AML-193 (cell line): ENCODE measurements around the gene IDH3G.
"Not testable (repeated sequence)": the region's sequence is repeated elsewhere in the genome, so short reads cannot be mapped to it uniquely, and the experiment has no call there.

Source experiments
- DNase-seq, 2 experiments: peaks; one replicate each; lab custom pipeline; 2025; lab: John Stamatoyannopoulos, UW

The IDH3G gene

DNA sequence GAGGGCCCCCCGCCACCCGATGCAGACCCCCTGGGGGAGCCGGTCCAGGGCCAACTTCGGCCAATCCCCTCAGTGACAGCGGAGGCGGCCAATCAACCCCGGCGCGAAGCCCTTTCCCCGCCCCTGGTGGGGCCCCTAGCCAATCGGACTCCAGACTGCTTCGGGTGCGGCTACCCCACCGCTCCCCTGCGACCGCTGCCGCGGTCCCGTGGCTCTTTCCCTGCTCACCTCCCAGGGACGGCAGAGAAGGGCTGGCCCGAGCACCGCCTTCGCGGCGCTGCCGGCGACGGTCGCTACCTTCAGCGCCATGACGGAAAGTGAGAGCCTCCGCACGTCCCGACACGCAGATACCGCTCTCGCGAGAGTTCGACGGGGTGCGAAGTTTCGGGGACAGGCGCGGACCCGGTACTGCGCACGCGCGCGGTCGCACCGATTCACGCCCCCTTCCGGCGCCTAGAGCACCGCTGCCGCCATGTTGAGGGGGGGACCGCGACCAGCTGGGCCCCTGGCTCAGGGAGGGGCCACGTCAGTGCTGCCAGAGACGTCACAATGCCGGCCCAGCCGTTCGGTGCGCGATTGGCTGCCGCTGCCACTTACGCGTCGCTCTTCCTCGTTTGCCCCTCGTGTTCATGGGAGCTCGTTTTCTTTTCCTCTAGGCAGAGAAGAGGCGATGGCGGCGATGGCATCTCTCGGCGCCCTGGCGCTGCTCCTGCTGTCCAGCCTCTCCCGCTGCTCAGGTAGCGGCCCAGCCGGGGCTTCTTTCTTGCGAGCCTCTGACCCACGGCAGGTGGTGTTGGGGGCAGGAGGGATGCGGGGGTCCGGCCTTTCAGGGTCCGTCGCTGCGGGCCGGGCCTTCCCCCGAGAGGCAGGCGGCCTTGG, at the start of gene IDH3G, which contains the start of gene SSR4:
TSS of gene IDH3G (minus strand) at position 358 of the 879 bp plus-strand sequence. CDS start at position 309, 49 bp downstream.
TSS of gene SSR4 (plus strand) at position 651 of the 879 bp plus-strand sequence. CDS start at position 671, 20 bp downstream.
- peak; percentile 80 to 83 for DNase-seq

DNA sequence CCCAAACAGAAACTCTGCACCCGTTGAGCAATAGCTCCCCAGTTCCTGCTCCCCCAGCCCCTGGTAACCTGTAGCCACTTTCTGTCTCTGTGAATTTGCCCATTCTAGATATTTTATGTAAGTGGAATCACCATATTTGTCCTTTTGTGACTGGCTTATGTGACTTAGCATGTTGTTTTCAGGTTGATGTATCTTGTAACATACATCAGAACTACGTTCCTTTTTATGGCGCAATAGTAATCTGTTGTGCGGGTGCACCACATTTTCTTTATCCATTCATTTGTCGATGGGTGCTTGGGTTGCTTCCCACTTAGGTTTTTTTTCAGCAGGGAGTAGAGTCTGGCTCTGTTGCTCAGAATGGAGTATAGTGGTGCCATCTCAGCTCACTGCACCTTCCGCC, 42.7 kb upstream of the IDH3G start:
- DNase-seq: no peak

DNA sequence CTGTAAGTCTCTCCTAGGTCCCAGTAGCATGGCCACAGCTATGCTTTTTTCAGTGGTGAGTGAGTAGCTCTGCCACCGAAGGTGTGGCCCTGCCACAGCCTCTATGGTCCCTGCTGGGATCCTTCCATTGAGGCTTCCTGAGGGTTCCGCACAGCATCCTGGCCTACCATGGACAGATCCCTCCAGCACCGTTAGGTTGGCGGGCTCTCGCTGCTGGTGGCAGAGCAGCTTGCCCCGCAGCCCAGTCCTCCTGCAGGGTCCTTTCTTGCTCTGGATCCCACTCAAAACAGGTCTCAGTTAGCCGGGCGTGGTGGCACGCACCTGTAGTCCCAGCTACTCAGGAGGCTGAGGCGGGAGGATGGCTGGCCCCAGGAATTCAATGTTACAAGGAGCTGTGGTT, 38.6 kb upstream of the IDH3G start:
- no peak for DNase-seq

DNA sequence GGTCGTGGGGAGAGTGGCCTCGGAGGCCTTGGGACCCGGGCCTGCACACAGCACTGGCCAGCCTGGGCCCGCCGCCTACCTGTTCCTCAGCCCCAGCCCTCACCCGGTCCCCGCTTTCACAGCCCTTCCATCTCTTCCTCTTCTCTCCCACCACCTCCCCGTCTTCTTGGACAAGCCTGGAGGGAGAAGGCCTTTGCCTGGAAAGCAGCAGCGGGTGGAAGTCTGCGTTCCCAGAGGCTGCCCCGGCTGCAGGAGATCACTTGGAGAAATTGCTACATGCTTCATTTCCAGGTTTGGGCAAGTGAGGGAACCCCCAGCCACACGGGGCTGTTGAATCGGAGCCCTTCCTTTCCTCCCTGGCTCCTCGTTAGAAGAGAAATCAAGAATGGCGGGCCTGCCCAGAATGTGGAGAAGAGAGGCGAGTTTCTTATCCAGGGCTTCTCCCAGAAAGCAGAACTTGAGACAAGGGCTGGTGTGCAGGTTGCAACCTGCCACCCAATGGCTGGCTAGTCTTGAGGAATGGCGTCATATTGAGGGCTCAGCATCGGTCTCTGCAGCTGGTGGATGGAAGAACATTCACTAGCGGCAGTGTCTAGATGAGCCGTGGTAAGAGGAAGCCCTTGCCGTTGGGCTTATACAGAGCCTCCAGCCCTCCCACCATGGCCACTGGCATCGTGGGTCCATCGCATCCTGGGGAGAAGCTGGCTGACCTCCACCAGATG, 37.4 kb upstream of the IDH3G start:
- no peak for DNase-seq

DNA sequence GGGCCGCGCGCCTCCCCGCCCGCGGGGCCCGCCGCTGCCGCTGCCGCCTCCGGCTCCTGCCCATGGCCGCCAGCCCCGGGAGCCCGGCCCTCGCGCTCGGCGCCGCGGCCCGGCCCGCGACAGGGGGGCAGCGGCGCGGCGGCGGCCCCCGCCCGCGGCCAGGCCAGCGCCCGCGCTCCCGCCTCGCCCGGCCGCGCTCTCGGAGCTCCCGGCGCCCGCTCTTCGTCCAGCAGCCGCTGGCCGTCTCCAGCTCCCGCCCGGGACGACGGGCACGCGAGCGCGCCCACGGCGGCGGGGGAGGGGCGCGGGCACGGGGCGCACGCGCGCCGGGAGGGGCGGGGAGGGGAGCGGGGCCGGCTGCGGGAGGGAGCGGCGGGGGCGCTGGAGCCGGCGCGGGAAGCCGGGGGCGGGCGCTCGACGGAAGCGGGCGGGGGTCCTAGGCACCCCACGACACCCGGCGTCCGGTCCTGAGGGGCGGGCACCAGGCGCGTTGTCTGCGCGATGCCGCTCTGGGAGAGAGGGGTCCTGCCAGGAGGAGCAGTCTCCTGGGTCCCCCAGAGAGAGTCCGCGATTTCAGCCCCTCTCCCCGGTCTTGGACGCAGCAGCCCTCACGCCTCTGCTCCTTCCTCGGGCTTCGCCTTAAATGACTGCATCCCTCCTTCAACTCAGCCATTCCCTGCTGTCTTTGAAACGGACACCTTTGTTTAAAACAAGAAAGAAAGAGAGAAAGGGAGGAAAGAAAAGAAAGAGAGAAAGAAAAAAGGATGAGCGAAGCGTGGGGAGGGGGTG, 36.7 kb upstream of the IDH3G start:
- no peak for DNase-seq

DNA sequence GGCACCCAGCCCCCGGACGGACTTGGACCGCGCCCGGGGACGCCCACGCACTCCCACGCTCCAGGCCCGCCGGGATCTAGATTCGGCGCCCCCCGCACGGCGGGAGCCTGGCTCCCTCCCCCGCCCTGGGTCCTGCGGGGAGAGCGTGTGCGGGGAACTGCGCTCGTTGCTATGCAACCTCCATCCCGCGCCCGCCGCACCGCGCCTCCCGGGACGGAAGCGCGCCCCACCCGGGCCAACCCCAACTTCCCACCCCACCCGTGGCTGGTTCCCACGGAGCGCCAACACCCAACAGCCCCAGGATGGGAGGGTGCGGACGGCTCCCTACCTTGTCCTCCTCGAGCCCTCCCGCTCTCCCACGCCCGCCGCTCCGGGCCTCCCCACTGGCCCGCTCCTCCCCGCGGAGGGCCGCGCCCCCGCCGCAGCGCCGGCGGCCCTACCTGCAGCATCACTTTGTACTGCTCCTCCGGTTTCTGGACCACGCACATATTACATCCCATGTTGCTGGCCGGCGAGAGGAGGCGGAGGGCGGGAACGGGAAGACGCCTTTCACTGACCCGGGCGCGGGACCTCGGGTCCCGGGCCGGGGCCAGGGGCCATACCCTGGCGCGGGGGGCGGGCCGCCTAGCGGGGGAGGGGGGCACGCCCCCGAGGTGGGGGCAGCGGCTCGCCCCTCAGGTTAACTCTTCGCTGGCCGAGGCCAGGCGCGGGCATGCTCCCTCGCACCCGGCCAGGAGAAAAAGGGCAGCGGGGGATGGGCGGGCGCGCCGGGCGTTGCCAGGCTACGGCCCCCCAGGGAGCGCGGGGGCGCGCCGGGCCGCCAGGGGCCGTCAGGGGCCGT, 35.8 kb upstream of the IDH3G start, which contains the start of gene PDZD4:
TSS of gene PDZD4 (minus strand) at position 746 of the 841 bp plus-strand sequence. CDS start at position 500, 246 bp downstream.
- DNase-seq: no peak

DNA sequence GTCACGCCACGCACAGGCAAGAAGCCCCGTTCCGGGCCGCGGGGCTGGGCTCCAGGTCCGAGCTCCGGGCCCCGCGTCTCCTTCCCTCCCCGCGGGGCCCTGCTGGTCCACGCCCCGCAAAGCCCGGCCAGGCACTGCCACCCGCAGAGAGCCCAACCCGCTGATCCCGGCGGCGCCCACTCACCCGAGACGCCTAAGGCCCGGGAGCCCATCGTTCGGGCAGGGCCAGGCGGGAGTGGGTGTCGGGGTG, 35.3 kb upstream of the IDH3G start:
- DNase-seq: no peak

DNA sequence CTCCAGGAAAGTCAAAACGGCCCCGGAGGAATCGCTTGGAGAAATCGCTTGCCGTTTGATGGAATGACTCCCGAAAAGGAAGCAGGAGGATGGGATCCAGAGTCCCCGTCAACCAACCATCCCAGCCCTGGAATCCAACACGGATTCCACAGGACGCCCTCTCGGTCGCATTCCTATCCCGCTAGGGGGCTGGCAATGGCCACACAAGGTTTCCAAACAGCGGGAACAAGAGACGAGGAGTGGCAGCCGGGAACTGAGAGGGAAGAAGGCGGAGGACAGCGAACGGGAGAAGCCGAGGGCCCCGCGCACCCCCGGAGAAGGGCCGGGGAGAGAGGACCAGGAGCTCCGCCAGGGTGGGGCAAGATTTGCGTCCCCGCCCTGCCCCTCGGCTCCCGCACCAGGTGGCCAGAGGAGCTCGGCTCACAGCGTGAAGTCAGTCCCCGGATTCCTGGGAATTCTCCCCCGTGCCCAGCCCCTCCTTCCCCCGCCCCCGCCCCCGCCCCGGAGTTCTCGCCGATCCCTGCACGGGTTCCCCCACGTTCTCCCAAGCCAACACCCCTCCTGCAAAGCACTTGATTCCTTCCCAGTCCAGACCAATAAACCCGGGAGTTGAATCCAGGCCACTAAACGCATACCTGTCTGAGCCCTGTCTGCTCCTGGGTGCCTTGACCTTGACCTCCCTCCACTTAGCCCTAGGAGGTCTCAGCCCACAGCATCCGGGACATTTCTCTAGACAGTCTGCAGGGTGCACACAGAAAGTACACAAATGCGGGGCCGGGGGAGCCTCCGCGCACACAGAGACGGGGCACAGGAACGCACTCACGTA, 34.8 kb upstream of the IDH3G start:
- DNase-seq: no peak

DNA sequence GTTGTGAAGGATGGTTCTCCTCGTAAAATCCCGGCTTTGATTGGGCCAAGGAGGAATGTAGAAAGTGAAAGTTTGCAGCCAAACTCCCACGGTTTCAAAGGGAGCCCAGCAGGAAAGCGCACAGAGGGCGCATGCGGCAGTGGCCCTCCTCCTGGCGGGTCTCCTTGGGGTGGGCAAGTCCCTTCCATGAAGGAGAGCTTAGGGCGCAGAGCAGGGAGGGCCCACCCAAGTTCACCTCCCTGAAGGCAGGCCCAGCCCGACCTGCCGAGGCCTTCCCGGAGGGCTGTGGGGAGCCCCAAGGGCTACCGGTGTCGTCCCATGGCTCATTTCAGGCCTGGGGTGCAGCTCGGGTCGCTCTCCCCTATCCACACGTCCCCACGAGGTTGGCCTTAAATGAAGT, 34.1 kb upstream of the IDH3G start:
- DNase-seq: no peak

DNA sequence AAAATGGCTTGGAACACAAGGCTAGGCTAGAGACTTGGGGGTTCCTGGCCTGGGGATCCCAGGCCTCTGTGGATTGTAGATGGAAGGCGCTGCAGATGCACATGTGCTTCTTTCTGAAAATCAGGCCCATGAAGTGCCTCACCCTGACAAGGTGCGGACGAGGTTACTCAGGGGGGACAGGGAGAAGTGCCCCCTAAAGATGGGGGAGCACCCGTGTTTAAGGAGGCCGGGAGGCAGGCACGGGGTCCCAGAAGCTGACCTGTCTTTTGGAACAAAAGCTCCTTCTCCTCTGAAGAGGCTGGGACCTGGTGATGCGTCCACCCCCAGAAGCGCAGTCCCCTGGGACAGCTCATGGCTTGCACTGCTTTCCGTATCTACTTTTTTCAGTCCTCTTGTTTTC, 33.7 kb upstream of the IDH3G start:
- no peak for DNase-seq

DNA sequence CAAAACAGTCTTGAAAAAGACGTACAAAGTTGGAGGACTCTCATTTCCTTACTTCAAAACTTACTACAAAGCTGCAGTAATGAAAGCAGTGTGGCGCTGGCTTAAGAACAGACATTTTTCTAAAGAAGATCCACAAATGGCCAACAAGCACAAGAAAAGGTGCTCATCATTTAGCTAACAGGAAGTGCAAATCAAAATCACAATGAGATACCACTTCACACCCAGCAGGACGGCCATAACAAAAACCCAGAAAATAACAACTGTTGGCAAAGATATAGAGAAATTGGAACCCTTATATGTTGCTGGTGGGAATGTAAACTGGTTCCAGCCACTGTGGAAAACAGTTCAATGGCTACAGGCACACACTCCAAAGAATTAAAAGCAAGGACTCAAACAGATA, 32.8 kb upstream of the IDH3G start:
- no peak for DNase-seq

DNA sequence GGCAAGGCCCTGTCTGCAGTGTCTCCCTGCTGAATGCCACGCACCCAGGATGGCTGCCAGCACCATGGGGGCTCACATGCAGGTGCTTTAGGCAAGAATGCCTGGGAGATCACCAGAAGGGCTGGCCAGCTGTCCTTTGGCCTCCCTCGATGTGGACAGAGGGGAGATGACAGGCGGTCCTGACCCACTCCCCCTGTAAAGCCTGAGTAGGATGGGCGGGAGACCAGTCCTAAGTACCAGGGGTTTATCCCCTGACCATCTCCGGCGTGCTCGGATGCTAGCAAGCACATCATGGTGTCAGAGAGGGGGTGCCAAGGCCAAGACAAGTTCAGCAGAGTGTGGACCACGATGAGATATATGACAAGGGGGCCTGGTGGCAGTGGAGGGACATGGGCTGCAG, 30.9 kb upstream of the IDH3G start:
- no peak for DNase-seq

DNA sequence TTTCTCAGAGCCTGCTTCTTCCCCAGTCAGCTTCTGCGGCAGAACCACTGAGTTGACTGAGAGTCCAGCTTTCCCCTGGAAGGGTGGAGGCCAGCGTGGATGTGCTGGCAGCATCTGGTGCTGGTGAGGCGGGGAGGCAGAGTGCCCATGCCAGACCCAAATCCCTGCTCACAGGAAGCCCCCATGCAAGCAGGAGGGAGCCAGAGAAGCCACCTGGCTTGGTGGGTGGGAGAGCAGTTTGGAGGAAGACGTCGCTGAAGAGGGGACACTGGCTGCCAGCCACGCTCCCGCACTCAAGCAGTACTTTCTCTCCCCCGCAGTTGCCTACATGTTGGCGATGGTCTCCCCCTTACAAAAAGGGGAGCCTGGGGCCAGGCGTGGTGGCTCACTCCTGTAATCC, 30.2 kb upstream of the IDH3G start:
- no peak for DNase-seq

DNA sequence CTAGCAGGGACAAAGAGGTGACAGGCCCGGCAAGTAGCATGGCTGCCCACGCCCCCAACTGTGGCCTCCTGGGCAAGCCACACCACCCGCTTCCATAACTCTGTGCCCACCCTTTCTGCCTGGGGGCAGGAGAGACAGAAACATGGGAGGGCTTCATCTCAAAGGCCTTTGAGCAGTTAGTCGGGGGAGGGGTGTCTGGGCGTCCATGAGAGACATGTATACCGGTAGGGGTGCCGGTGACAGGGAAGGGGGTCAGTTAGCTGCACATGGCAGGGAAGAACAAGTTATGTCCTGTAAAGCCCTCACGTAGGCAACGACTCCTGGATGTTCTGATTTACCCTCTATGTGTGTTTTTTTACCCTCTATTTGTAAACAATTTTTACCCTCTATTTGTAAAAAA, 26.9 kb upstream of the IDH3G start:
- DNase-seq: no peak

DNA sequence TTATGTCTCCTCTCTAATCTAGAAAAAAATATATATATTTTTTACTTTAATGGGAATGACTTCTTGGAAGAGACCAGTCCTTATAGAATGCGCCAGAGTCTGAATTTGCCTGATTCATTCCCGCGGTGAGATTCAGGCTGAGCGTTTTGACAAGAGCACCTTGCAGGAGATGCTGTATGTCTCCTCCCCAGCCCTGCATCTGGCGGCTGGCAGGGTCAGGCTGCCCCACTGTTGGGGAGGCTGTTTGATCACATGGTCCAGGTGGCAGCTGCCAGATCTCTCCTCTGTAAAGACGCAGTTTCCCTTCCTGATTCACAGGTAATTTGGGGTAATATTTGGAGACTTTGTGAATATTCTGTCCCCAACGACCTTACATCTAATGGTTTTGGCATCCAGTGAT, 26.4 kb upstream of the IDH3G start:
- DNase-seq: no peak

DNA sequence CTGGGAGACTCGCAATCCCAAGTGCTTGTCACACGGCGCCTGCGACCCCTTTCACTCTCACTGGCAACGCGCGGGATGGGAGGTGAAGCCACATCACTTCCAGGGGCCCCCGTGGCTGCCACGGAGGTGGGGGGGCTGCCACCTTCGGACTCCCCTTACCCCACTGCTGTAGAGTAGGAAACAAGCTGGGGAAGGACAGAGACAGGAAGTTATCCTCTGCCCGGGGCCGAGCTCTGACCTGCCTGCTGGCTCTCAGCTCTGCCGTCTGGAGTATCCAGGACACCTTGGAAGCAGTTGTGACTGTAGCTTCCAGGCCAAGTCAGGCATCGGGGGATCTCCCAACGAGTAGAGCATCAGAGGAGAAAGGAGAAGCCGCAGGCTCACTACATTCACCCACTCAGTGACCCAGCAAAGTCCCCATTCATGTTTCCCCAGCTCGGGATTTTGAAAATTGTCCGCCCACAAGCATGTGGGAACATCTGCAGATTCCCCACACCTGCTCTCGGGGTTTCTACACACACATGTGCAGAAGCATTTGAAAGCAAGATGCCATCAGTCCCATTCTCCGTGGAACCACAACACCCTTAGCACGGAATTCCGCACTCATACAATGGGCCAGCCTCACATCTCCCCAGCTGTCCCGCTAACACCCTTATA, 25.3 kb upstream of the IDH3G start:
- no peak for DNase-seq

DNA sequence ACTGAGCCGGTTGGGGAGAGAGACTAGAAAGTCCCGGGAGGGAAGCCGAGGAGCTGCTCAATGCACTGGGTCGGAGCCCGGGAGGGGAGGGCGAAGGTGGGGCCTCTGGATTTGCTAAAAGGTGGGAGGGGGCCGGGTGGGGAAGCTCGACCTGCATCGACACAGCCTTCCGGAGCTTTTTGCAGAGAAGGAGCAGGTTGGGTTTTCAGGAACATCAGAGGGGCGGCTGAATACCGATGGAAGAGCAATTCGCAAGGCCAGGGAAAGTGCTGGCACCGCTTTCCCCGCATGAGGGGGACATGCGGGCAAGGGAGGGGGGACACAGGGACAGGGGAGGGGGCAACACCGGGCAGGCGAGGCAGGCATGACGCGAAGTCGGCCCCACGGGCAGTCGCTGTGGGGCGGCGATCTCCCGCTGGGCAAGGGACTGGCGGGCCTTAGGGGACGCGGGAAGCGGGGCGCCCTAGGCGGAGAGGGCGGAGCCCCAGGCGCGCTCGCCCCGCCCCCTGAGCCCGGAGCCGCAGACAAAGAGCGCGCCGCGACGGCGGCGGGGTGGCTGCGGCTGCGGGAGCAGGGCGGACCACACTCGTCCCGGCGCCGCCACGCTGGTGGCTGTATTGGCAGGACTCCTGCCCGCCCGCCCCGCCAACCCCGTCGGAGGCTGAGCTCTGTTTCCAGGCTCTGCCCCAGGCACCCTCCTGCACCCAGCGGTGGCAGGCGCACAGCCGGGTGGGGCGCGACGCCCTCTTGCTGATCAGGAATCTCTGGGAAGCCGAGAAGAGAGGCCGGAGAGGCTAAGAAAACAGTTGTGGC, 24.6 kb upstream of the IDH3G start:
- no peak for DNase-seq

DNA sequence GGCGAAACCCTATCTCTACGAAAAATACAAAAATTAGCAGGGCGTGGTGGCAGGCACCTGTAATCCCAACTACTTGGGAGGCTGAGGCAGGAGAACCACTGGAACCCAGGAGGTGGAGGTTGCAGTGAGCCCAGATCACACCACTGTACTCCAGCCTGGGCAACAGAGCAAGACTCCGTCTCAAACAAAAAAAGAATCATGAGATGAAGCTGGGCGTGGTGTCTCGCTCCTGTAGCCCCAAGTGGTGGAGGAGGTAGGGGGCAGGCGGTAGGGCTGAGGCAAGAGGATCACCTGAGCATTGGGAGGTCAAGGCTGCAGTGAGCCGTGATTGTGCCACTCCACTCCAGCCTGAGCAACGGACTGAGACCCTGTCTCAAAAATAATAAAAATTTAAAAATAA, 23.9 kb upstream of the IDH3G start:
- DNase-seq: not testable (repeated sequence)
